ENCODE data around the gene RFX3.

The RFX3 gene

GRCh38 chr9:3191715-3192114 is 334.1 kb downstream of the RFX3 start:
- DNase-seq = no peak

- no peak for DNase-seq
Observed at GRCh38 chr9:3189113-3189861, 336.5 kb downstream of the RFX3 start.

DNA sequence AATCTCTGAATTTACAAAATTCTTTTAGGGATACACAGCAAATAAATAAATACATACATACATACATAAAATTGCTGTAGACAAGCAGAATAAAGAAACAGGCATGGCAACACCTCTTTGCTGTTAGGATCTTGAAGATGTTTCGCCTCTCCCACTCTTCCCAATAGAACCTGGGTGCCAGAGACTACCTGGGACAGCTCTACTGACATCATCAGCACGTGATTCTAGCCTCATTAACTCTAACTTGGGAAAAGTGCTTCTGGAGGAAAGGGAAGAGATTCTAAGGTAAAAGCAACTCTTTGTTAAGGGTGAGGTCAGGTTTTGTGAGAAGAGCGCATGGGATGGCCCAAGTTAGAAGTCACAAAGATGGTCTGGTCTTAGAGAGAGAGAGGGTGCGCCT is 339.1 kb downstream of the RFX3 start:
- DNase-seq = no peak

DNA sequence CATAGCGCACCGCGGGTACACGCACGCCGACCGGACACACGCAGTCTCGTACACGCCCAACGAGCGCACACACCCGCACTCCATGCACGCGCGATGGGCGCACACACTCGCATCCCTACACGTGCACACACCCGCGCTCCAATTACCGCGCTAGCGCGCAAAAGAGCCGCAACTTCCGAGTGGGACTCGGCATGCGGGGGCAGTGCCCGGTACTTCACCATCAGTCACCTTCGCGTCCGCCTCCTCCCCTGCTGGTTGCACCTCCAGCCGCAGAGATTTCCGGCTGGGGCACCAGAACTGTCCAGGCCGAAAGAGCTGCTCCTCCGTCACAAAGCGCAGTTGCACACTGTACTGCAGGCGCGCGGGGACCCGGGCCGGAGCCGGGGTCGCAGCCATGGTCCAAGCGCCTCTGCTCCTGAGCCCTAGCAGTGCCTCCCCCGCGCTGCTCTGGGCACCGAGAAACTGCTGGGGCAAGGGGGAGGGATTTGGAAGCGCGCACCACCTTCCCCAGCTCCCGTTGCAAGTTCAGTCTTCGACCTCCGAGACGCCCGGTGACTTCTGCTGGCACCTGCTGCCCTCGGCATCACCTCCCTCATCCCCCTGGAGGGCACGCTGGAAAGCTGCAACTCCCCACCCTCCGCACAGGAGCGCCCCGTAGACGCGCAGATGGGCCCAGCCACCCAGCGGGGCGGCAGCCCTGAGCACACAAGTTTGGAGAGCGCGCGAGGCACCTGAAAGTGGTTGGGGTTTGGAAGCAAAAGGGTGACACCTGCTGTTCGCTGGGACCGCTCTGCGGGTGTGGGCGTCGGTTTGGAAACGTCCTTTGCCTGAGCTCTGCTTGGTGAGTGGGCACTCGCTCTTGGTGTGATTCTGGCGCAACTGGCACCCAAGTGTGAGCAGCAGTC is 344.5 kb downstream of the RFX3 start:
- DNase-seq = no peak

DNA sequence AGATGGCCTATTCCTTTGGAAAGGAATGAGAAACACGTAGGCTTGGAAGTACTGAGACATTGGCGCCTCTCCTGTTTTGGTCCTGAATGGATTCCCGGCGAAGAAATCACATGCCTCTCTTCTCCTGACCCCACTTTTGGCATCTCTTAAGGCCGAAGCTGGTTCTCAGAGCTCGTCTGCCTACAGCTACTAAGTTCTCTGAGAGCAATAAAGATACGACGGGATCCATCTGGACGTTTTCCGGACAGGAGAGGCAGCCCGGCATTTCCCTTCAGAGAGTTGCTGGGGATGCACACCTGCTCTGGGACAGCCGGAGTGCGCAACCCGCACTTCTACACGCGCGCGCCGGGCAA is 345.1 kb downstream of the RFX3 start:
- no peak for DNase-seq

- no peak for DNase-seq
Observed at GRCh38 chr9:3179711-3180110, 346.1 kb downstream of the RFX3 start.

DNA sequence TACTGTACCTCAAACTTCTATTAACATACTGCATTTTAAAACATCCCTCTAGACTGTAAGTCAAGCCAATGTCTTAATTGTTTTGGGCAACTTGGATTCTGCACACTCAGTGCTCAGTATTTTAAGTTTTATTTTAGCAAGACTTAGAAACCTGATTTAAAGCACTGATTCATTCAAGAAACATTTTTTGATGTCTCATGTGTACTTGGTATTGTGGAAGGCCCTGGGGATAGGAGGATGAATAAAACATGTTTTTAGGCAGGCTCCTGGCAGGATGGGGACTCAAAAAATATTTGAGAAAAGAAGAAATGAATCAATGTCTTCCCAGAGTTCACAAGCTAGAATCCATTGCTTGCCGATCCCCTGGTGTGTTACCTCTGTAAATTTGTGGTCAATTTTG is 347.9 kb downstream of the RFX3 start:
- DNase-seq = no peak

DNA sequence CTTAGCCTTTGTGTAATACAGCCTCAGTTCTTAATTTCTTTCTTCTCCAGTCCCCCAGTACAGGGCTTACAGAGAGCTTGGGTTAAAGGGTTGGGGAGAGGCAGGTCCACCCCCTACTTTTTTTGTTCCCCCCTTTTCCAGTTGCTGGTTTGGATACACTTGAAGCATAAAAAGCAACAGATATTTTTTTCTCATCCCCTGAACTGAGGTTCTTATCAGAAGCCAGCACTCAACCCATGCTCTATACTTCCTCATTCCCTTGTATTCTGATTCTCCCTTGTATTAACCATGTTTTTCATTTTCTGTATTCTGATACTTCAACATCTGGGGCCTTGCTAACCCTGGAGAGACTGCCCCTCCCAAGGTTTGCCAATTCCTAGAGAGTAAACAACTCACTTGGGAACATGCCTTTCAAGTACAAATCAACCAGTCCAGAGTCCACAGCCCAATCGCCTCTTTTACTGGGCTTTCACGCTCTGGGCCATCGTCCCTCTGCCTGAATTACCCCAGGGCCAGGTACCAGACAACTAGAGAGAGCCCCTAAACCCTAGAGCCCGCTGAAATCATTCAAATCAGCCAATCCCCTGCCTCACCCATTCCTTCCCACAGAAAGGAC is 348.5 kb downstream of the RFX3 start:
- no peak for DNase-seq

- no peak for DNase-seq
Observed at GRCh38 chr9:3173374-3173773, 352.4 kb downstream of the RFX3 start.

DNA sequence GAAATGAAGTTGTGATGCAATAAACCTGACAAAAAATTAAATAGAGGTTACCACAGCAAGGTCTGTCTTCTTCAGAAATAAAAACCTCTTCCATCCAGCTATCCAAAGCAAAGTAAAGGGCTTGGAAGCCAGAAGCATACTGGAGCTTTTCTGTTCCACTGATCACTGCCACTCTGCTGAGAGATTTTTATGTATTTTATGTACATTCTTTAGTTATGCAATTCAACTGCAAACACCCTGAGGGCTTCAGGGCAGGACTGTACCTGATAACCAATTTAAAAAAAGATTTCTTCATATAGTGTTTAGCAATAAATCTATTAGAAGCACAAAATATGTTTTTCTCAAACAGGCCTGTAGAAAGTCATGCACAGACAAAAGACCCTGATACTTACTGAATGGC is 355.0 kb downstream of the RFX3 start:
- DNase-seq = no peak

Measured in GF-D8 (cell line).